Cerebellar nuclear complex (tissue), 1 donor: Measurements from ENCODE around the gene ZYX.
"Not testable (repeated sequence)": the region's sequence is repeated elsewhere in the genome, so short reads cannot be mapped to it uniquely, and the experiment has no call there.

Experiments
- DNase-seq, 2 experiments: peaks; one replicate each; lab custom pipeline; 2025; lab: John Stamatoyannopoulos, UW

Gene ZYX

DNA sequence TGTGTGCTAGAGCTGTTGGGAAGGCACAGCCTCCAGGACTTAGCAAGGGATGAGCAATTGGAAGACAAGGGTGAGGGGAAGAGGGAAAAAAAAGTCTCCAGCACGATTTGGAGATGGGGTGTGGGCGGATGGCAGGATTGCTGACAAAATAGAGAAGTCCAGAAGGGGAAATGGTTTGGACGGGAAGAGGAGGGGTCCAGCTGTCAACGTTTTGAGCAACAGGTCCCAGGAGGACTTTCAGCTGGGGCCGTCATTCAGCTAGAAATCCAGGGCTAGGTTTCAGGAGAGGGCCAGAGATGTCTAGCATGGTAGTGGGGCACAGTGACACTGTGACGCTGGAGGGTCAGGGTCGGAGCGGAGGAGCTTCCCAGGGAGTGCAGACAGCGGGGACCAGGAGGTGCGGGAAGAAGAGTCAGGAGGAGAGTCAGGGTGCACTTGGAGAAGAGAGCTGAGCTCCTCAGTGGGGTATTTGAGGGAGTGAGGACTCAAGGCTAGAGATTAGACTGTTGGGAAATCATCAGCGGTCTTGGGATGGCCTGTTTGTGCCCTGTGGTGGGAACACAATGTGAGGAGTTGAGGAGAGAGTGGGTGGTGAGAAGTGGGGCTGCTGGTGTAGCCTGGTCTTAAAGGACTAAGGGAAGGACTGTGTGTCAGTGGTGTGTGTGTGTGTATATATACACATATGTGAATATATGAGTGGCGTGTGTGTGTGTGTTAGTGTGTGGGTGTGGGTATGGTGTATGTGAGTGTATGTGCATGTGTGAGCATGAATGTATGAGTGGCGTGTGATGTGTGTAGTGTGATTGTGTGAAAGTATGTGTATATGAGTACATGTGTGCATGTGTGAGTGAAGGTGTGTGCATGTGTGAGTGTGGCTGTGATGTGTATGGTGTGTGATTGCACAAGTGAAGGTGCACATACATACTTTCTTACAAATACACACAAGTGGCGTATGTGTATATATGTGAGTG is 3.8 kb downstream of the ZYX start:
- no peak for DNase-seq

DNA sequence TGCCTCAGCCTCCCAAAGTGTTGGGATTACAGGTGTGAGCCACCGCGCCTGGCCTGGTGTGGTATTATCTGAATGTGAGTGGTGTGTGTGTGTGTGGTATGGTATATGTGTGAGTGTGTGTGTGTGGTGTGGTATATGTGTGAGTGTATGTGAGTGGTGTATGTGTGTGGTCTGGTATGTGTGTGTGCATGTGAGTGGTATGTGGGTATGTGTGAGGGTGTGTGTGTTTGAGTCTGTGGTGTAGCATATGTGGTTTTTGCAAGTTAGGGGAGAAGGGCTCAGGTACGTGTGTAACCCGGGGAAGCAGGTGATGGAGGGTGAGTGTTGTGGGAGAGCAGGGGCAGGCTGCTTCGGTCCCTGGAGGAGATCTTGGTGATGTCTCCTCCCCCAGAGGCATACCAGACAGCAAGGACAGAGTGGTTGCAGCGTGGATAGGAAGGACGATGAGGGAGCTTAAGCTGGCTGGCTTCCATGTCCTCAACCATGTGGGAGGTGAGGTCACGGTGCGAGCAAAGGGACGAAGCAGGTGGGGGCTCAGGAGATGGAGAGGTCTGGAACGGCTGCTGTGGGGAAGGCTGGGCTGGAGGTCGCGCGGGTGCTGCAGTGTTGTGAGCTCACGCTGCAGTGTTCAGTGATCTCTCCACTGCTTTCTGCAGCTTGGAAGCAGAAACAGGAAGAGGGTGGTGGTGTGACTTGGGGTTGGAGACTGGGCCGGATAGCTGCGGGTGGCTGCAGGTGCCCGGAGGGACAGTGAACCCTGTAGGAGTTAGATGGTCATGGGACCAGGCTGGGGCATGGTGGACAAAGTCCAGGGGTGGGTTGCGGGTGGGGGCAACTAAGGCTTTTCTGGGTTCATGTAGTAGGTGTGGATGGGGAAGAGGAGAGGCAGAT is 5.0 kb downstream of the ZYX start:
- no peak for DNase-seq

DNA sequence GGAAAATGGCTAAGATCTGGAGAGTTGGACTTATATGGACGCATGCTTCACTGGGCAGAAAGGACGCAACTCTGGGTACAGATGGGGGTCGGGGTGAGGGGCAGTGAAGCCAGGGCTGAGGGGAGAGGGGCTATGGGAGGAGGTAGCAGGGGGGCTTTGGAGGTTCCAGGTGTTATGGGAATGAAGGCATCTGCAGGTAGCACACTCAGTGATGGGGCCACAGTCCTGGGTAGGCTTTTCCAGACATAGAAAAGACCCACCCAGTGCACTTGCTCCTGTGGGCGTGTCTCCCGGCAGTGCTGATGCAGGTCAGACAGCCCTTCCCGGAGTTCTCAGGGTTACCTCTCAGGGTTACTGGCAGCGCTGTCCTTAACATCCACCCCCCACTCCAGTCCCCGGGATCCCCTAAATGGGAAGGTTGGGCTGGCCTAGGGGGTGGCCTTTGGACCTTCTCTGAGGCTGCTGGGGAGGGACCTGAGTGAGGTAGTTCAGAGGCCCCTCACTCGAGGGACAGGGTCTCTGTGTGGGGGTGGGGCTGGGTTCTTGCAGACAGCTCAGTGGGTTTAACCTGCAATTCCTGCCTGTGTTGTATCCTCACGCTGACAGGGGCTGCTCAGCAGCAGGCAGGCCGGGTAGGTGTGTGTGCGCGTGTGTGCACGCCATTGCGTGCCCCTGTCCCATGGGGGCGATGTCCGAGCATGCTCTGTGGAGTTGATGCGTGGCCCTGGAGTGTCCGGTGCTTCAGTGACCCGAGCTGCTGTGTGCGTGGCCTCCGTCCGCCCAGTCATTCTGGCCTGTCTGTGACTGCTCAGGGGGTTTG is 6.2 kb downstream of the ZYX start:
- no peak for DNase-seq

DNA sequence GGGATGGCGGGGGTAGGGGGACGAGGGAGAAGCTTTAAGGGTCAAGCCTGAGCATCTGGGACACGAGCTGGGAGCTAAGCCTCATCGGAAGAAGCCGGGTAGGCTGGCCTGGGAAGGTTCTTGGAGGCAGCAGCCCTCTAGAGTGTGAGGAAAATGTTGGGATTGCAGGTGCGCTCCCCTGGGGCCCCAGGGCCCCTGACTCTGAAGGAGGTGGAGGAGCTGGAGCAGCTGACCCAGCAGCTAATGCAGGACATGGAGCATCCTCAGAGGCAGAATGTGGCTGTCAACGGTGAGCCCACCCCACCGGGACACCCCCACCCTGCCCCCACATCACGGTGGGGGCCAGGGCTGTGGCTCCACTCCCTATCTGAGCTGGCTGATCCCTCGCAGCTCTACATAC is 6.9 kb downstream of the ZYX start:
- DNase-seq, result no peak

DNA sequence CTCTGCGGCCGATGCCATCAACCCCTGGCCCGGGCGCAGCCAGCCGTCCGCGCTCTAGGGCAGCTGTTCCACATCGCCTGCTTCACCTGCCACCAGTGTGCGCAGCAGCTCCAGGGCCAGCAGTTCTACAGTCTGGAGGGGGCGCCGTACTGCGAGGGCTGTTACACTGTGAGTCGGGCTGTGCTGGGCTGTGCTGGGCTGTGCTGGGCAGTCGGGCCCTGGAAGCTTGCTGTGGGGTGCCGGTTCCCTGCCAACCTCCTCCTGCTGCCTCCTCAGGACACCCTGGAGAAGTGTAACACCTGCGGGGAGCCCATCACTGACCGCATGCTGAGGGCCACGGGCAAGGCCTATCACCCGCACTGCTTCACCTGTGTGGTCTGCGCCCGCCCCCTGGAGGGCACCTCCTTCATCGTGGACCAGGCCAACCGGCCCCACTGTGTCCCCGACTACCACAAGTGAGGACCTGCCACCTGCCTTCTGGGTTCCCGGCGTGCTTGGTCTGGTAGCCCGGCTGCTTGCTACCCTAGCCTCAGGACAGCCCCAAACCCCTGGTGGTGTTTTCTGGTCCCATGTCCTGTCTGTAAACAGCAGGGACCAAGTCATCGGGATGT is 7.5 kb downstream of the ZYX start:
- no peak for DNase-seq

DNA sequence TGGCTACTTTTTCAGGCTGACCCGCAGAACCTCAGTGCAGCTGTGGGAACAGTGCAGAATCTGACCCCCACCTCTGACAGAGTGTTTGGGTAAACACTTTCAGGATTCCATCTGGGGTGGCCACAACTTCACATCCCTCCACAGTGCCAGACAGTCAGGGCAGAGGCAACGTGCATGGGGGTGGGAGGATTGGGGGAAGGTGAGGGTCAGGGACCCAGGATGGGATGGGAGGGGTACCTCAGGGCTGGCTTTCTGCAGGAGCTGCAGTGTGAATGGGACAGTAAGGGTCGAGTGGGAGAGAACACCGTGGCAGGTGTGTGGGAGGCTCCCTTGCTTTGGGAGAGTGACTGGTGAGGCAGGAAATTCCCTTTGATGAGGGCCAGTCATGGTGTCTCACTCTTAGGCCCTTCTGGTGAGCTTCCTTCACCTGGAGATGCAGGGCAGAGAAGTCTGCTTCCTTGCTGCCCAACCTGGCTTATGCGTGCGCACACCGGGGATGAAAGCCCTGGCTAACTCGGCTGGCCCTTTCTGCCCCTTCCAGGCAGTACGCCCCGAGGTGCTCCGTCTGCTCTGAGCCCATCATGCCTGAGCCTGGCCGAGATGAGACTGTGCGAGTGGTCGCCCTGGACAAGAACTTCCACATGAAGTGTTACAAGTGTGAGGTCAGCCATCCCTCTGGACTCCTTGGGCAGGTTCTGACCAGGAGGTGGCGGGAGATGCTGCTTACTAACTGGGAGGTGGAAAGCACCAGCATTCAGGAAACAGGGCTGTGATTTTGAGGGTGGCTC is 8.4 kb downstream of the ZYX start:
- no peak for DNase-seq

DNA sequence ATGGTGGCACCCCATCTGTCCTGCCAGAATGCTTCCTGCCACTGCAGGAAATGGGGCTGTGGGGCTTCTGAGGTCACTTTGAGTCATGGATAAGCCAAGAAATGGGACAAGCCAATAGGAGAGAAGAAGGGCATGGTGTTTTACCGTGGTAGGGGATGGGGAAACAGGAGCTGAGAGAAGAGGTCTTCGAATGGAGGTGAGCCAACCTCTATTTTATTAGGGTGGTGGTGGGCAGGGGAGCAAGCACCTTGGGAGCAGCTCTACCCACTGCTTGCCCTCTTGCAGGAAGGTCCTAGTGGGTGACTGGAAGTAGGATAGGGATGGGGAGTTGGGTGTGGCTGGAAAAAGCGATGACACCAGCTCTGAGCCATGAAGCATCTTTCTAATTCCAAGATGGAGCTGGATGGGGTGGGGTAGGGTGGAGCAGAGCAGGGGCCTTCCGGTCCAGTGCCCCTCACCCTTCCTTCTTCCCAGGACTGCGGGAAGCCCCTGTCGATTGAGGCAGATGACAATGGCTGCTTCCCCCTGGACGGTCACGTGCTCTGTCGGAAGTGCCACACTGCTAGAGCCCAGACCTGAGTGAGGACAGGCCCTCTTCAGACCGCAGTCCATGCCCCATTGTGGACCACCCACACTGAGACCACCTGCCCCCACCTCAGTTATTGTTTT is 9.1 kb downstream of the ZYX start:
- DNase-seq, result no peak

DNA sequence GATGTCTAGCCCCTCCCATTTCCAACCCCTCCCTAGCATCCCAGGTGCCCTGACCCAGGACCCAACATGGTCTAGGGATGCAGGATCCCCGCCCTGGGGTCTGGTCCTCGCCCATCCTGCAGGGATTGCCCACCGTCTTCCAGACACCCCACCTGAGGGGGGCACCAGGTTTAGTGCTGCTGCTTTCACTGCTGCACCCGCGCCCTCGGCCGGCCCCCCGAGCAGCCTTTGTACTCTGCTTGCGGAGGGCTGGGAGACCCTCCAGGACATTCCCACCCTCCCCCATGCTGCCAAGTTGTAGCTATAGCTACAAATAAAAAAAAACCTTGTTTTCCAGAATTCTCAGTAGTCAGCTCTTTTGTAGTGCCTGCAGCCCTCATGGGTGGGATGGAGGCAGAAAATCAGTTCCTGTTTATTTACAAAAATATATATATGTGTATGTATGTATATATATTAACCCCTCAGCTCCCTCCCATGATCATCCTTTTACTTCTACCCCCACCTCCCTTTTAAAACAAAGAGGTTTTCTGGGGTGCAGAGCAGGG is 9.7 kb downstream of the ZYX start:
- no peak for DNase-seq

DNA sequence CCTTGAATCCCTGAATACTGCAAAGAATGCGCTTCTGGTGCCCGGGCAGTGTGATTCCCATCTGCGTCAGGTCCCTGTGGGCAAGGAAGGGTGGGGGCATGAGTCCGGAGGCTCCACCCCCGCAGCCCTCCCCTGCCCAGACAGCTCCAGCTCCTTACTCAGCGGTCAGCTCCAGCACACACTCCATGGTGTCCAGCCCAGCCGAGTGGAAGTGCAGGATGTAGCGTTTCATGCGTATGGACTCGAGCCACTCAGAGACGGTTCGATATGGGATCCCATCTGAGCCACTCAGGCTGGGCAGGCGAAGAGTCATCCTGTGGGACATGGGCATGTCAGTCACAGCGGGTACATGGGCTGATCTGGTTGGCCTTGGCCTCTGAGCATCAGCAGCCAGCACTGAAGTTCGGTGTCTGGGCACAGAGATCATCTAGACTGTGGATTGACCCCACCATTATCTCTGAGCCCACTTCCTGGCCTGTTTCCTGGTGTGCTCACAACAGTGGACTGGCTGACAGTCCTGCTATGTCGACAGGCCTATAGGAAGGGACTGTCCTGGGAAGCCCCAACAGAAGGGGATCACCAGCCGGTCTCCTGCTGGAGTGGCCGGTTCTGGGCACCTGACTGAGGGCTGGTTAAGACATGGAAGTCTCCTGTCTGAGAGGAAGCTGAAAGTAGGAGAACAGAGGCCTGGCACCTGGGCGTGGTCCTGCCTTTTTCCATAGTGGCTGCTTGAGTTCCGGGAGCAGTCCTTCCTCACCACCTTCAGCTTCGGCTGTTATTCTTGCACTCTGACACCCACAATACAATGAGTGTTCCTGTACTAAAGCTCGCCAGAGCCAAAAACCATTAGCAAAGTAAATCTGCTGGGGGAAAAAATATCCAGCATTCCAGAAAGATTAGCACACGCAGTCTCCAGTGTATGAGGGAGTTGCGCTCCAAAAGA is 10.6 kb downstream of the ZYX start:
- no peak for DNase-seq

DNA sequence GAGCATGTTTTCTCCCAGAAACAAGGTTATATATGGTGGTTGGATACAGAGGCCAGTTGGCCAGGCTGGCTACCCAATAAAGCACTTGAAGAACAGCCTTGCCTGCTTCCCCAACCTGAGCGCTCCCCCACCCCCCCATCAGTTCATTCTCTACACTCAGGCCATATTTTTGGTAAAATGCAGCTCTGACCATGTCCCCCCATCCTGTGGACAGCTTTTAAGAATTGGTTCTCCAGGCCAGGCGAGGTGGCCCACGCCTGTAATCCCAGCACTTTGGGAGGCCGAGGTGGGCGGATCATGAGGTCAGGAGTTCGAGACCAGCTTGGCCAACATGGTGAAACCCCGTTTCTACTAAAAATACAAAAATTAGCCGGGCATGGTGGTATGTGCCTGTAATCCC is 11.3 kb downstream of the ZYX start:
- DNase-seq, result not testable (repeated sequence)

DNA sequence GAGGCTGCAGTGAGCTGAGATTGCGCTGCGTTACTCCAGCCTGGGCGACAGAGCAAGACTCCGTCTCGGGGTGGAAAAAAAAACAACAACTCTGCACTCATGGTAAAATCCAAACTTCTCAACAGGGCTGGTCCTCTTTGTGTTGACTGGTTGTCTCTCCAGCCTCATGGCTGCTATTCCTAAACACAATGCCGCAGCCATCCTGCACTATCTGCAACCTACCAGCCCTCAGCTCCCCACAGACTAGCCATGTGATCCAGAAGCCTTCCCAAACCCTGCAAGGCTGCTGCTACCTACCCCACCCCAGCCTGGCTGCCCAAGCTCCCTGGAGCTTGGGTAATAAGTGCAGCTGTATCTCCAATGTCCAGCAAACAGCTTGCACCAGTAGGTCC is 11.7 kb downstream of the ZYX start:
- DNase-seq, result no peak

DNA sequence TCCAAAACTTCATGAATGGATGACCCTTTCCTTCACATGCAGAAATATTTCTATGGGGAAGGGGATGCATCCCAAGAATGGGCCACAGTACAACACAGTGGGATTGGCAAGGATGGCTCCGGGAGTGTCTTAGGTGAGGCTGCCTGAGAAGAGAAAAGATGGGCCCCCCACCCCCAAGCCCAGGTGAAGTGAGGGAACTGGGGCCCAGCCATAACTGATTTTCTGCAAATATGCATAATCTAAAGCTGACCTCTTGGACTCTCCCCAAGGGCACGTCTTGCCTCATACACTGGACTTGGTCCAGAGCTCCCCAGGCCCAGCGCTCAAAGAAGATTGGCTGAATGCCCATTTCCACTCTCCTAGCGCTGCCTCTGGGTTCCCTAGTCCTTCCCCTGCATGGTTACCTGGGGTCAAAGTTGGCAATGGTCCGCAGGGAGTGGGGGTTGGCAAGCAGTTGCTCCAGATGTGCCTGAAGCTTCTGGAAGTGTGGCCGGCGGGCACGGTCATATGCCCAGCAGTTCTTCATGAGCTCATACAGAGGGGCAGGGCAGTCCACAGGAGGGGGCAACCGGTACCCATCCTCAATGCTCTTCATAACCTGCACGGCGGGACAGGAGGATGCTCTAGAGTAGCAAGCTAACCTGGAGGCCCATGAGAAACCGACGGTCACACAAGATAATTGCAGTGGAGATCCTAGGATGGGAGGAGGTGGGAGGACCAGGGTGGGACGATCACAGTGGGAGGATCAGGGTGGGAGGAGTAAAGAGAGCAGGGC is 12.3 kb downstream of the ZYX start:
- no peak for DNase-seq

DNA sequence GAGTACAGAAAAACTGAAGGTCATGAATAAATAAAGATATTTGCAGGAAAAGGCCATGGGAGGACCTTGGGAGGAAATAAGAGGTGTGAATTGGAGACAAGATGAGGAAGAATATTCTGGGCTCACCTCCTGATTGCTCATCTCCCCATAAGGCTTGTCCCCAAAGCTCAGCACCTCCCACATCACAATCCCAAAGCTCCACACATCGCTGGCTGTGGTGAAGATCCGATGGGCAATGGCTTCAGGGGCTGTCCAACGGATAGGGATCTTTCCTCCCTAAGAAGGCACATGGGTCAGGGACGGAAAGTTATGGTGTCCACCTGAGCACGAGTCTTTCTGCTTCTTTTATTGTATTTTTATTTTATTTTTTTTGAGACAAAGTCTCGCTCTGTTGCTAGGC is 12.9 kb downstream of the ZYX start:
- DNase-seq, result no peak

DNA sequence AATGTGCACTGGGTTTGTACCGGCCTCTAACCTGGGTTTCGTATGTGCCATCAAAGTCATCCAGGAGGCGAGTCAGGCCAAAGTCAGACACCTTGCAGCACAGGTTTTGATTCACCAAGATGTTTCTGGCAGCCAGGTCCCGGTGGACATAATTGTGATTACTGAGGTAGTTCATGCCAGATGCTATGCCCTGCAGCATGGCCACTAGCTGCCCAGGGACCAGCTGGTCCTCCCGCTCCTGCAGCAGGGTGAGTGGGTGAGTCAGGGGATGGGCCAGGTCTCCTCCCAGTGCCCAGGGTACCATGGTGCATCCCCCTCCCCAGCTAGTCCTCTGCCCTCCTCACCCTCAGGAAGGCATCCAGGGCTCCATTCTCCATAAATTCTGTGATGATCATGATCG is 13.6 kb downstream of the ZYX start:
- no peak for DNase-seq

DNA sequence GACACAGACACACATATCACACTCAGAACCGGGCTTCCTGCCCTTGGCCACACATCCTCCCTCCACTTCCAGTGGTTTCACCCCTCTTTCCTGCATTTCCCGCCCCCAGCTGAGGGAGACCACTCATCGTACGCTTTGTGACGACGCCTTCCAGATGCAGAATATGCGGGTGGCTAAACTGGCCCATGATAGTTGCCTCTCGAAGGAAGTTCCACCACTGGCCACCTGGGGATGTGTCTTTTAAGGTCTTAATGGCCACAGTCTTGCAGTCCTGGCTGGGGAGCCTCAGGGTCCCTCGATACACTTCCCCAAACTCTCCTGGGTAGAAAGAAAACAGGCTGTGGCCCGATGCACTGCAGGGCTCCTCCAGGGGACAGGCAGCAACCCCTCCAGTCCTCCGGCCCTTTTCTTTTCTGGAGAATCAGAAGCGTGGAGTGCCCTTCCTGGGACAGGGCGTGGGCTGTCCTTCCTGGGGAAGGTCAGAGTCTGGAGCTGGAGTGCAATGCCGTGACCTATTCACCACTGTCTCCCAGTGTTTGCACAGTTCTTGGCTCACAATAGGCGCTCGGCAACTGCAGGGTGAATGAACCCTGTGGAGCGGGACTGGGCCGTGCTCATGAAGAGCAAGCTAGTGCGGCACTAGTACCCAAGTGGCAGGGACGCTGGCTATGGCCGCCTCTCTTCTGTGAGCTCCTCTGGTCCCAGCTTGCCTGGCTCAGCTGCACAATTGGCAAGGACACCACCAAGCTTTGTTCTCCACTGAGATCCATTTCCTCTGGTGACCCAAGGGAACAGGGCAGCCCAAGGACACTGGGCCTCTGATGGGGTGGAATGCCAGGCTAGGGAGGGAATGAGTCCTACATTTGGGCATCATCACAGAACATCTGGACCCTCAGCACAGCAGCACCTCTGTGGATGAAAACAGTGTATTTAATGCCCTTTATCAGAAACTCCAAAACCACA is 14.3 kb downstream of the ZYX start:
- no peak for DNase-seq

DNA sequence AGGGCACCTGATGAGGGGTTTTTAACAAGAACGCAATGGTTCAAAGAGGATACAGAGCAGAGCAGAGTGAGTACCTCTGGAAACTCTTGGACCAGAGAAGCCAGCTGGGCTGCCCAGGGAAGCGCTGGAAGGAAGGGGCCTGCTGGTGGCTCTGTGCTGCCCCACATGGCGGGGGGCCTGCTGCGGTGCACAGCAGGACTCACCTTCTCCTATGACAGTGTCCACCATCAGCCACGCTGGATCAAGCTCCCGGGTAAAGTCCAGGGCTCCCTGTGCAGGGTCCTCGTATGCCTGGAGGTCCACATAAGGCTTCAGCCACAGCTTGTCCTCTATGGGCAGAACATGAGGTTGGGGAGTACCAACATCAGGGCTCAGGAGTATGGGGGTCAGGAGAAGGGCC is 15.0 kb downstream of the ZYX start:
- no peak for DNase-seq
